ENCODE results near the gene AQR.

DNA sequence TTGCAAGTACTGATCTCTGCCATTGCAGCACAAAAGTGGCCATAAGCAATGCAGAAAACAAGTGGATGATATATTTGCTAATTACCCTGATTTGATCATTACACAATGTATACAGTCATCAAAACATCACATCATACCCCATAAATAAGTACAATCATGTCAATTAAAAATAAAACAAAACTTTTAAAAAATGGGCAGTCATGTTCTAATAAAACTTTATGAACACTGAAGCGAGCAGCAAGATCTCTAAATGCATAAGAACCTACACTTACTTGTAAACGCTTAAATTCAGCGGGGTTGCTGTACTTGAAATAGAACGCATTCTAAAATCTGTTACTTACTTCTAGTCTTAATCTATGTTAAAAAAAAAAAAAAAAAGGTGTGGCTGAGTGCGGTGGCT is 73.4 kb downstream of the AQR start:
- TF ChIP-seq, protein P1, sequence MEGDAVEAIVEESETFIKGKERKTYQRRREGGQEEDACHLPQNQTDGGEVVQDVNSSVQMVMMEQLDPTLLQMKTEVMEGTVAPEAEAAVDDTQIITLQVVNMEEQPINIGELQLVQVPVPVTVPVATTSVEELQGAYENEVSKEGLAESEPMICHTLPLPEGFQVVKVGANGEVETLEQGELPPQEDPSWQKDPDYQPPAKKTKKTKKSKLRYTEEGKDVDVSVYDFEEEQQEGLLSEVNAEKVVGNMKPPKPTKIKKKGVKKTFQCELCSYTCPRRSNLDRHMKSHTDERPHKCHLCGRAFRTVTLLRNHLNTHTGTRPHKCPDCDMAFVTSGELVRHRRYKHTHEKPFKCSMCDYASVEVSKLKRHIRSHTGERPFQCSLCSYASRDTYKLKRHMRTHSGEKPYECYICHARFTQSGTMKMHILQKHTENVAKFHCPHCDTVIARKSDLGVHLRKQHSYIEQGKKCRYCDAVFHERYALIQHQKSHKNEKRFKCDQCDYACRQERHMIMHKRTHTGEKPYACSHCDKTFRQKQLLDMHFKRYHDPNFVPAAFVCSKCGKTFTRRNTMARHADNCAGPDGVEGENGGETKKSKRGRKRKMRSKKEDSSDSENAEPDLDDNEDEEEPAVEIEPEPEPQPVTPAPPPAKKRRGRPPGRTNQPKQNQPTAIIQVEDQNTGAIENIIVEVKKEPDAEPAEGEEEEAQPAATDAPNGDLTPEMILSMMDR (IDR thresholded peaks at IDR 0.05), result no peak
- no peak for TF ChIP-seq POLR2A (IDR thresholded peaks at IDR 0.05)
